Prostate gland (tissue), 1 donor: ENCODE data around the gene DAP.

Experiments
- POLR2A ChIP-seq: fragments of 450-650 bp; IDR thresholded peaks from one replicate; pipeline ENCODE4 v1.6.1; 2016; ENCODE audit warnings: antibody characterized with exemption, mild to moderate bottlenecking
- POLR2AphosphoS5 ChIP-seq: sonication (generic); formaldehyde crosslinking; IDR thresholded peaks from one replicate; pipeline ENCODE4 v1.6.1; 2017; ENCODE audit warnings: antibody characterized with exemption

- TF ChIP-seq POLR2AphosphoS5: no peak
- no peak for TF ChIP-seq POLR2A
Observed at GRCh38 chr5:10668697-10669096, 92.3 kb downstream of the DAP start.
